ENCODE data around the gene CDK5R2.

CDK5R2 gene

DNA sequence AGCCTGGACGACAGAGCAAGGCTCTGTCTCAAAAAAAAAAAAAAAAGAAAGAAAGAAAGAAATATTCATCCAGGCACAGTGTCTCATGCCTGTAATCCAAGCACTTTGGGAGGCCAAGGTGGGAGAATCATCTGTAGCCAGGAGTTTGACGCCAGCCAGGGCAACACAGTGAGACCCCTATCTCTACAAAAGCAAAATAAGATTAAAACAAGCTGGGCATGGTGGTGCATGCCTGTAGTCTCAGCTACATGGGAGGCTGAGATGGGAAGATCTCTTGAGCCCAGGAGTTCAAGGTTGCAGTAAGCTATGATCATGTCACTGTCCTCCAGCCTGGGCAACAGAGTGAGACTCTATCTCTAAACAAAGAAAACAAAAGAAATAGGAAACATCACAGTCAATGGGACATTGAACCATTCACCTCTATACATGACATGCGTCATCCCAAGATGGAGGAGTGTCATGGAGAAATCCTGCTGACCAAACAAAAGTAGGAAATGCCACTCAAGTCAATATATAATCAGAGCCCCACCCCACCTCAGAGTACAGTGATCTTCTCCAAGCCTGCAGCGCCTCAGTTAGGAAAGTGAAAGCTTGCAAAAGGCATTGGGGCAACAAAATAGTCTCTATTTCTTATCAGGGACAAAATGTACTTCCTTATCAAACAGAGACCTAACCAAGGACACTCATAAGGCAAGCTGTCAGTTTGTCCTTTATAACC, 15.8 kb downstream of the CDK5R2 start:
- ChIA-PET CTCF (interaction anchor here (0.8 to 2.5 kb wide), 8 partner anchors 8 to 301 kb away, joined by 3 to 9 read pairs (median 4); no protein-coding TSS in a partner anchor), POLR2A (interaction anchor here (0.7 to 1.1 kb wide), 2 partner anchors 9 to 21 kb away, joined by 3 read pairs; partner anchors contain the start of gene FEV)
- 100% methylated on average over 1 of the region's 4 CpGs for WGBS (ENCODE audit: insufficient coverage)
- Histone ChIP-seq H3K27ac (ENCODE audit: insufficient read depth in 1 of 2, low read depth in 1 of 2, low read length in 2 of 2, poor library complexity in 1 of 2, severe bottlenecking in 2 of 2) (no peak overlapping the region), H3K4me1 (ENCODE audit: control extremely low read depth in 1 of 4, control insufficient read depth in 4 of 4, insufficient read depth in 4 of 4, low read length in 3 of 4) (peaks cover 0 to 6% (median 2%) of the 10 kb centered on the region in 4 experiments), H3K4me3 (ENCODE audit: control insufficient read depth in 1 of 7, extremely low read depth in 1 of 7, insufficient read depth in 4 of 7, low read depth in 2 of 7, low read length in 6 of 7) (no peak overlapping the region), H3K27me3 (replicated peaks in 2 of 5; ENCODE audit: control insufficient read depth in 4 of 5, insufficient read depth in 5 of 5, low read length in 4 of 5) (peaks cover 5 to 77% (median 21%) of the 10 kb centered on the region in 5 experiments), H3K9me3 (ENCODE audit: control extremely low read depth in 1 of 5, control insufficient read depth in 4 of 5, insufficient read depth in 2 of 5, low read depth in 1 of 5, low read length in 4 of 5) (no peaks in the 10 kb centered on the region), H3K36me3 (ENCODE audit: control insufficient read depth in 4 of 4, insufficient read depth in 4 of 4, low read length in 3 of 4) (no peaks in the 10 kb centered on the region)
- no peak for DNase-seq

DNA sequence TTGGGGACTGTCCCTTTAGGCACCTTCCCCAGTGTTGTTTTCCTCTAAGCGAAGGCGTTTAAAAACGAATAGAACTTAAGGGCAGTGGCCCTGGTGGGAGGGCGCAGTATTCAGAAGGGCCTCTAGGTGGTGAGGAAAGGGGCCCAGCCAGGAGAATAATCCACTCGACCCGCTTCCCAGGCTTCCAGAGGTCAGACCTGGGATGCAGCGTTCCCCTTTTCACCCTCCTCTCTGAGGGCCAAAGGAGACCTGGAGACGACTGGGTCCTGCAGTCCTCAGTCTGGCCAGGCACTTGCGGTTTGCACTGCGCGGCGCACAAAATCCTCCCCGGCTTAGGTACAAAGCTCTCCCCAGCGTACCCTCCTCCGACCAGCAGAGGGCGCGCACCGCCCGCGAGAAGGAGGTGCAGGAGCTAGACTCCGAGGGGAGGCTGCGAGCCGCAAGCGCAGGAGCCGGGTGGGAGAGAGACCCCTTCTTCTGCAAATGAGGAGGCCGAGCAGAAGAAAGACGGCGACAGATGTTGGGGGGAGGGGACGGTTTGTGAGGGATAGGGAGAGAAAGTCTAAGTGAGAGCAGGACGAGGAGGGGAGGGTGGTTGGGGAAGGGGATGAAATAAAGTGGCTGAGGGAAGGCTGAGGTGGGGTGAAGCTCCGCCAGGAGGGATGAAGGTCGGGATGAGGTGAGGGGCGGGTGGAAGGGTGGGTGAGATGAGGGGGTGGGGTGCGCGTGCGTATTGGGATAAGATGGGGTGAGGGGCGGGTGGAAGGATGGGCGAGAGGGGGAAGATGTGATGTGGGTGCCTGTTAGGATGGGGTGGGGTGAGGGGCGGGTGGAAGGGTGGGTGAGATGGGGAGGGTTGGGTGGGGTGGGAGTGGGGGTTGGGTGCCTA, 20.6 kb downstream of the CDK5R2 start:
- Histone ChIP-seq H3K9me3 (ENCODE audit: control extremely low read depth in 1 of 5, control insufficient read depth in 4 of 5, insufficient read depth in 2 of 5, low read depth in 1 of 5, low read length in 4 of 5) (no peaks in the 10 kb centered on the region), H3K36me3 (ENCODE audit: control insufficient read depth in 4 of 4, insufficient read depth in 4 of 4, low read length in 3 of 4) (no peaks in the 10 kb centered on the region), H3K4me1 (ENCODE audit: control extremely low read depth in 1 of 4, control insufficient read depth in 4 of 4, insufficient read depth in 4 of 4, low read length in 3 of 4) (peaks cover 0 to 44% (median 24%) of the 10 kb centered on the region in 4 experiments), H3K27me3 (replicated peaks in 2 of 5; ENCODE audit: control insufficient read depth in 4 of 5, insufficient read depth in 5 of 5, low read length in 4 of 5) (peaks cover 9 to 92% (median 32%) of the 10 kb centered on the region in 5 experiments), H3K27ac (ENCODE audit: insufficient read depth in 1 of 2, low read depth in 1 of 2, low read length in 2 of 2, poor library complexity in 1 of 2, severe bottlenecking in 2 of 2) (no peak overlapping the region), H3K4me3 (ENCODE audit: control insufficient read depth in 1 of 7, extremely low read depth in 1 of 7, insufficient read depth in 4 of 7, low read depth in 2 of 7, low read length in 6 of 7) (peak overlapping the region in 4 of 7 experiments; percentile 19 to 74 (median 52))
- DNase-seq, result peak; percentile 87 to 93 (median 91)
- POLR2A ChIA-PET, result no interaction called here
- CTCF ChIA-PET, result interaction anchor here (0.6 to 5.6 kb wide), 29 partner anchors 9 to 180 kb away, joined by 3 to 48 read pairs (median 5); partner anchors contain the start of genes CRYBA2 and WNT6
- WGBS (ENCODE audit: insufficient coverage), result 0% methylated on average over 27 of the region's 39 CpGs

DNA sequence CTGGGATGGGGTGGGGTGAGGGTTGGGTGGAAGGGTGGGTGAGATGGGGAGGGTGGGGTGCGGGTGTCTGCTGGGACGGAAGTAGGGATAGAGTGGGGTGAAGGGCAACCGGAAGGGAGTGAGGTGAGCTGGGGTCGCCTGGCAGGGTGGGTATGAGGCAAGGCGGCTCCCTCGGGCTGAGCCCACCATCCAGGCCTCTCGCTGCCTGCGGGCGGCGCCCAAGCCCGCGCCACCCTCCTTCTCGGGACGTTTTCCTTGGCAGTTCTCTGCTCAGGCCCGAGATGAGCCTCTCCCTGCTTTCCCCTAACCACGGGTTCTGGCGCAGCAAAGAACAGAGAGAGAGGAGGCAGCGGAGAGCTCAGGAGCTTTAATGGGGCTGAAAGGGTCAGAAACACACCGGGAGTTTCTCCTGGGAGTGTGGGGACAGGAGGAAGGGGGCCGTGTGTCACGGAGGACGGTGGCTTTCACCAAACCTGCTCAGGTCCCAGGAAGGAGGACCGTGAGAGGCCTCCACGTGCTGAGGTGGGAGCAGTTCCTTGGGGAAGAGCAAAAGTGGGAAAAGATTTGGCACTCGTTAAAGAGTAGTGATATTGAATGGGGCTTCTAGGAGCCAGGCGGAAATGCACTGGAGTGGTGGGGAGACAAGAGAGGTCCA, 21.4 kb downstream of the CDK5R2 start:
- ChIA-PET POLR2A (no interaction called here), CTCF (interaction anchor here (0.6 to 5.6 kb wide), 28 partner anchors 9 to 179 kb away, joined by 3 to 48 read pairs (median 5); partner anchors contain the start of genes CRYBA2 and WNT6)
- H3K9me3 ChIP-seq (ENCODE audit: control extremely low read depth in 1 of 5, control insufficient read depth in 4 of 5, insufficient read depth in 2 of 5, low read depth in 1 of 5, low read length in 4 of 5), result no peaks in the 10 kb centered on the region
- H3K36me3 ChIP-seq (ENCODE audit: control insufficient read depth in 4 of 4, insufficient read depth in 4 of 4, low read length in 3 of 4), result no peaks in the 10 kb centered on the region
- peaks cover 0 to 50% (median 27%) of the 10 kb centered on the region in 4 experiments for H3K4me1 ChIP-seq (ENCODE audit: control extremely low read depth in 1 of 4, control insufficient read depth in 4 of 4, insufficient read depth in 4 of 4, low read length in 3 of 4)
- no peak overlapping the region for H3K27ac ChIP-seq (ENCODE audit: insufficient read depth in 1 of 2, low read depth in 1 of 2, low read length in 2 of 2, poor library complexity in 1 of 2, severe bottlenecking in 2 of 2)
- 3% methylated on average over 17 of the region's 26 CpGs for WGBS (ENCODE audit: insufficient coverage)
- peaks cover 9 to 92% (median 35%) of the 10 kb centered on the region in 5 experiments for H3K27me3 ChIP-seq (replicated peaks in 2 of 5; ENCODE audit: control insufficient read depth in 4 of 5, insufficient read depth in 5 of 5, low read length in 4 of 5)
- peak overlapping the region in 3 of 7 experiments; percentile 4 to 42 (median 36) for H3K4me3 ChIP-seq (ENCODE audit: control insufficient read depth in 1 of 7, extremely low read depth in 1 of 7, insufficient read depth in 4 of 7, low read depth in 2 of 7, low read length in 6 of 7)
- no peak for DNase-seq

DNA sequence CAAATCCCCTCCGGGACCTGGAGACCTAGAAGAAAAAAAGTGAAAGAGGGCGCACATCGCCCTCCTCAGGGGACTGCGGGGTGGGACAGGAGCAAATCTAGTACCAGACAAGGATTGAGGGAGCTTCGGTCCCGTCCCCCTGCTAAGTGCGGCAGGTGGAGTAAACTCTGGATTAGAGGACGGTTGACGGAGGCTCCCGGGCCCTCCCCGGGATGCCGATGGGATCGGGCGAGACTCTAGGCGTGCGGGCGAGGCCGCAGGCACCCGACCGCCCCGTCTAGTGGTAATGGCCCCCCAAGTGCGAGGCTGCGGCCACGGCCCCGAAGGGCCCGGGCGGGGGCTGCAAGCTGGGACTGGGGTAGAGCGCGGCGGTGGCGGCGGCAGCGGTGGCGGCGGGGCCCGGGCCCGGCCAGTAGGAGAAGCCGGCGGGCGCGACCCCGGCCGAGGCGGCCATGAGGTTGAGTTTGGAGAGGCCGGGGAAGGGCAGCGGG, 22.0 kb downstream of the CDK5R2 start:
- peak in 1 of 3 donors; percentile 44 for DNase-seq
- Histone ChIP-seq H3K4me3 (ENCODE audit: control insufficient read depth in 1 of 7, extremely low read depth in 1 of 7, insufficient read depth in 4 of 7, low read depth in 2 of 7, low read length in 6 of 7) (peak overlapping the region in 3 of 7 experiments; percentile 36 to 46 (median 42)), H3K27me3 (replicated peaks in 2 of 5; ENCODE audit: control insufficient read depth in 4 of 5, insufficient read depth in 5 of 5, low read length in 4 of 5) (peaks cover 4 to 92% (median 36%) of the 10 kb centered on the region in 5 experiments), H3K36me3 (ENCODE audit: control insufficient read depth in 4 of 4, insufficient read depth in 4 of 4, low read length in 3 of 4) (no peaks in the 10 kb centered on the region), H3K4me1 (ENCODE audit: control extremely low read depth in 1 of 4, control insufficient read depth in 4 of 4, insufficient read depth in 4 of 4, low read length in 3 of 4) (peaks cover 0 to 50% (median 27%) of the 10 kb centered on the region in 4 experiments), H3K9me3 (ENCODE audit: control extremely low read depth in 1 of 5, control insufficient read depth in 4 of 5, insufficient read depth in 2 of 5, low read depth in 1 of 5, low read length in 4 of 5) (no peaks in the 10 kb centered on the region), H3K27ac (ENCODE audit: insufficient read depth in 1 of 2, low read depth in 1 of 2, low read length in 2 of 2, poor library complexity in 1 of 2, severe bottlenecking in 2 of 2) (no peak overlapping the region)
- ChIA-PET POLR2A (no interaction called here), CTCF (interaction anchor here (0.9 to 5.6 kb wide), 14 partner anchors 8 to 173 kb away, joined by 3 to 48 read pairs (median 6); partner anchors contain the start of genes CRYBA2 and WNT6)
- 1% methylated on average over 24 of the region's 46 CpGs for WGBS (ENCODE audit: insufficient coverage)

DNA sequence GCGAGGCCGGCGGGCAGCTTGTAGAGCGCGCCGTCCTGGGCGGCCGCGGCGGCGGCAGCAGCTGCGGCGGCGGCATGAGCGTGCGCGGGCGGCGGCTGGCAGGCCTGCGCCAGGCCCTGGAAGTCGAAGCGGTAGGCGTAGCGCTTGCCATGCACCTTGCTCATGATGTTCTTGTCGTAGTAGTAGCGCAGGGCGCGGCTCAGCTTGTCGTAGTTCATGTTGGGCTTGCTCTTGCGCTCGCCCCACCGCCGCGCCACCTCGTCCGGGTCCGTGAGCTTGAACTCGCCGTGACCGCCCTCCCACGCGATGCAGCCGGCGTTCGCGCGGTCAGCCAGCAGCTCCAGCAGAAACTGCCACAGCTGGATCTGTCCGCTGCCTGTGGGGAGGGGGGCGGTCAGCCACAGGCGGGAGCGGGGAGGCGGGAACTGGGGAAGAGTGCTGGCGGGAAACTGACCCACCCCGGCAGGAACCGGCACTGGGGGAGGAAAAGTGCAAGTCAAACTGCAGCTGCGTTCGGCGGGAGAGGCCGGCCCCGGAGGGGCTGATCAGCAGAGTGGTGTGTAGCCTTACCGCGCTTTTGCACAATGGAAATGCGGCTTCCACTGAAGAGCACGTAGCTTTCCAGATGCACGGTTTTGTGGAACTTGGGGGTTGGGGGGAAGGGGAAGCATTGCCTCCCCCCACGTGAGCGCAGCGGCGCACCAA, 22.6 kb downstream of the CDK5R2 start:
- H3K4me1 ChIP-seq (ENCODE audit: control extremely low read depth in 1 of 4, control insufficient read depth in 4 of 4, insufficient read depth in 4 of 4, low read length in 3 of 4), result peaks cover 0 to 50% (median 27%) of the 10 kb centered on the region in 4 experiments
- peak; percentile 32 to 71 (median 67) for DNase-seq
- POLR2A ChIA-PET, result interaction anchor here (0.8 kb wide), 1 partner anchor 14 kb away, joined by 3 read pairs; no protein-coding TSS in a partner anchor

More for the DNA sequence above, 22.6 kb downstream of the CDK5R2 start:
- under 1% methylated on average over 65 of the region's 69 CpGs for WGBS (ENCODE audit: insufficient coverage)
- H3K27ac ChIP-seq (ENCODE audit: insufficient read depth in 1 of 2, low read depth in 1 of 2, low read length in 2 of 2, poor library complexity in 1 of 2, severe bottlenecking in 2 of 2), result no peak overlapping the region
- peak overlapping the region in 5 of 7 experiments; percentile 4 to 46 (median 36) for H3K4me3 ChIP-seq (ENCODE audit: control insufficient read depth in 1 of 7, extremely low read depth in 1 of 7, insufficient read depth in 4 of 7, low read depth in 2 of 7, low read length in 6 of 7)
- CTCF ChIA-PET, result interaction anchor here (0.9 to 5.6 kb wide), 12 partner anchors 10 to 173 kb away, joined by 3 to 48 read pairs (median 4); partner anchors contain the start of gene CRYBA2
- no peaks in the 10 kb centered on the region for H3K36me3 ChIP-seq (ENCODE audit: control insufficient read depth in 4 of 4, insufficient read depth in 4 of 4, low read length in 3 of 4)
- H3K9me3 ChIP-seq (ENCODE audit: control extremely low read depth in 1 of 5, control insufficient read depth in 4 of 5, insufficient read depth in 2 of 5, low read depth in 1 of 5, low read length in 4 of 5), result no peaks in the 10 kb centered on the region
- H3K27me3 ChIP-seq (replicated peaks in 2 of 5; ENCODE audit: control insufficient read depth in 4 of 5, insufficient read depth in 5 of 5, low read length in 4 of 5), result peaks cover 2 to 92% (median 37%) of the 10 kb centered on the region in 5 experiments
